GM19240 (cell line): ENCODE measurements around the gene GPRC5B.

Source experiments
- DNase-seq: peaks from one replicate; pipeline ENCODE4 v3.0.0; 2011; ENCODE audit warnings: low spot score; ENCODE audit not compliant: insufficient read length

Gene GPRC5B

GRCh38 chr16:19846436-19846835 is 38.2 kb downstream of the GPRC5B start:
- no peak for DNase-seq

GRCh38 chr16:19844945-19845641 is 39.6 kb downstream of the GPRC5B start:
- DNase-seq: no peak

DNA sequence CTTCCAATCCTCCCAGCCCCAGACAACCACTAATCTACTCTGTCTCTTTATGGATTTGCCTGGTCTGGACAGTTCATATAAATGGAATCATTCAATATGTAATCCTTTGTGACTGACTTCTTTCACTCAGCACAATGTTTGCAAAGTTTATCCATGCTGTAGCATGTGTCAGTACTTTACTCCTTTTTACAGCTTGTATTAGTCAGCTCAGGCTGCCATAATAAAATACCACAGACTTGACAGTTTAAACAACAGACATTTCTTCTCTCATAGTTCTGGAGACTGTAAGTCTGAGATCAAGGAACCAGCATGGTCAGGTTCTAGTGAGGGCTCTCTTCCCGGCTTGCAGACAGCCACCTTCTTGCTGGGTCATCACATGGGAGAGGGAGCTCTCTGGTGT is 41.3 kb downstream of the GPRC5B start:
- DNase-seq: no peak

DNA sequence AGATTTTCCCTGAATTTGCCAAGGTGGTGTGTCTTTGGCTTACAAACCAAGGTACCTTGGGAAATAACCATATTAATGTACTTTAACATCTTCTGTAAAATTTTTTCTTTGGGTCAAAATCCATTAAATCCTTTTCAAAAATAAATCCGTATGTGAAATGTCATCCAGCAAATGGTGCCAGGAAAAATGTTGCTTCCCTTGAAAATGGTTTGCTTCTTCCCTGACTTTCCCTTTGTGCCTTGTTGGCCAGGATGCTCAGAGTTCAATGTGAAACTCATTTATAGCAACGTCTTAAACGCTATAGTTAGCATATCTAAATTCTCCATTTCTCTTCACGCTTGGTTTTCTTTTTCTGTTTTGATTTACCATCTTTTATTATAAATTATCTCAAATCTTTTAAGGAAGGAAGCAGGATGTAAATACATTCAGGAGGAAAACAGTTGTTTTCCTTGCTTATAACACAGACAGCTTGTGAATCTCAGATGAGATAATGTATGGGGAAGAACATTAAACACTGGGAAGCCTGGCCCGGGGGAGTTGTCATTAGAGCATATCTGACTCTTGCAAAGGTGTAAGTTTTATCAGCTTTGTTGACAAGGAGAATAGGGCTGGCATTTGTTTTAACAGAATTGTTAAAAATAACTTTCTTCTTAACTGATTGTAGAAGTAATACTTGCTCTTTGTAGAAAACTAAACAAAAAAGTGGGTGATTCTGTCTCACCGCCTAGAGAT is 42.1 kb downstream of the GPRC5B start:
- no peak for DNase-seq

GRCh38 chr16:19841184-19841583 is 43.5 kb downstream of the GPRC5B start:
- no peak for DNase-seq

GRCh38 chr16:19840524-19841110 is 44.0 kb downstream of the GPRC5B start:
- no peak for DNase-seq

DNA sequence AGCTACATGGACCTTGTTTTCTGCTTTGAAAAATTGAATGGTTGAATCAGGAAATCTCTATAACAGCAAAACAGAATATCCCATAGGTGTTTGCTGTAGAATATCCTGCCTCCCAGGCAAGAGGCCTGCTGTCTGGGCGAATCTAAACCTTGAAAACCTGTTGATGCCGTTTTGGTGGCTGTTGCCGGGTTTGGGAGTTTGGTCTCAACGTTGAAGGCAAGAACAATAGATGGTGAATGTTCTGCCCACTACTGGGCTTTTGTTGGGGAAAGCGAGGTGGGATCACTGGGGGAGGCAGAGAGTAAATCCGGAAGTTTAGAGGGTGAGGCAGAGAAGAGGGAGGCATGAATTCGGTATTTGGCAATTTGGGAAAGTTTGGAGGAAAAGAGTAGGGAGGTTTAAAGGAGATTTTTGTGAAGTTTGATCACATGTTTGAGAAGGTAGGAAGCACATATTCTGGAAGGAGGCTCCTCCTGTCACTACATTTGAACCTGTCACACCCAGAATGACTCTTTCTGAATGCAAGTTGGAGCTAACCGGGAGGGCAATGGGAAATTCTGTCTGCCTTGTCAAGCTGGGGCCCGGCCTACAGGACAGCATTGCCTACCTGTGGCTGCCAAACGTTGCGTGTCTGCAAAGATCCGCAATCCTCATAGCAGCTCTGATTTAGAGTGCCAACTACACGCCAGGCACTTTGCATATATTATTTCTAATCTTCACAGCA is 46.5 kb downstream of the GPRC5B start:
- no peak for DNase-seq

- DNase-seq: no peak
Measured at GRCh38 chr16:19837331-19837980, 47.2 kb downstream of the GPRC5B start.

DNA sequence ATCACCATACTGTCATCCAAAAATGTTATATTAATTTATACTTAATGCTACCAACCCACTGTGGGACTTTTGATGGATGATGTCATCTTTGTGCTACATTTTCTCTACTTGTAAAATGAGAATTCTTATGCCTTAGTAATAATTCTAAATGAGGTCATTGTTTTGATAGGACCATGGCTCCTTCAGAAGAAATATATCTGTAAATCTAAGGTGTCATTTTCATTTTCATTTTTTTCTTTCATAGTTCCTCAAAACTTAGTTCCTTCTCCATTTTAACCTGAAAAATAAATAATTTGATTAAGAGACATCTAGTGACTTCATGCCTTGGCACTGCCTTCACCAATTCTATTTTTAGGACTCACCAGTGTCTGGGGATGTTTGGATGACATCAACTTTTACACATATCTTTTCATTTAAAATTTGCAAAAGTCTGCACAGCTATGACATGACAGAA is 48.7 kb downstream of the GPRC5B start:
- no peak for DNase-seq

DNA sequence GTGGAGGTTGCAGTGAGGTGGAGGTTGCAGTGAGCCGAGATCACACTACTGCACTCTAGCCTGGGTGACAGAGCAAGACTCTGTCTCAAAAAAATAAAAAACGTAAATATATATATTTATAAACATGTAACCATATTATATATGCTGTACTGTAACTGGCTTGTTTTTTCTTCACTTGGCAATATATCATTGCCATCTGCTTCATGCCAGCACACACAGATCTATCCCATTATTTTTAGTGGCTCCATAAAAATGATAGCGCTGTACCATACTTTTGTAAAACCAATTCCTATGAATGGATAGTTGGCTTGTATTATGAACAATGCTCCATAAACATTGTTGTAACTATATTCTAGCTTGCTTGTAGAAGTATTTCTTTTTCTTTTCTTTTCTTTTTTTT is 49.5 kb downstream of the GPRC5B start:
- no peak for DNase-seq

DNA sequence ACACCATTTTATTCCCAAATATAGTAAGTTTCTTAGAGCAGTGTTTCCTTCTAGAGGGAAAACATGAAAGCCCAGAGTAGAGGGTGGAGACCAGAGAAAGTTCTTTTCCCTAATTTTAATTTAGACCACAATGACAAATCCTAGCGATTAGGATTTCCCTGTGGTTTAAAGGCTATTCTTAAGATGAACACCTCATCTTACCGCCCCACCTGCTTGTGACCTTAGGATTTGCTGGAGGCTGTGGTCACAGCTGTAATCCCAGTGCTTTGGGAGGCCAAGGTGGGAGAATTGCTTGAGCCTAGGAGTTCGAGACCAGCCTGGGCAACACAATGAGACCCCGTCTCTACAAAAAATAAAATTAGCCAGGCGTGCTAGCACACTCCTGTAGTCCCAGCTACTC is 51.1 kb downstream of the GPRC5B start:
- DNase-seq: no peak

DNA sequence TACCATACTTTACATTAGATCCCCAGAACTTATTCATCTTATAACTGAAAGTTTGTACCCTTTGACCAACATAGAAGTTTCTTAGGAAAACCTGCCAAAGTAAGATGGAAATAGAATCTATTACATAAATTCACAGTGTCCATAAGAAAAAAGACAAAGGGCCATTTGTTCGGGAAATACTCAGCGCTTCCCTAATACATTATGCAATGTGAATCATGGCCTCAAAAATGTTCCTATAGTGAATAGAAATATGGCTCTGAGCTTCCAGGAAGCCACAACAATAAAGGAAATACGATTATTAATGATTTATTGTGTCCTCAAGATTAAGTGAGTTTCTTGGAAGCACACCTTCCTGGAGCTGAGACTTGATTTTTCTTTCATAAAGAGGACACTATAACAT is 51.5 kb downstream of the GPRC5B start:
- no peak for DNase-seq

GRCh38 chr16:19831678-19832077 is 53.0 kb downstream of the GPRC5B start:
- no peak for DNase-seq

DNA sequence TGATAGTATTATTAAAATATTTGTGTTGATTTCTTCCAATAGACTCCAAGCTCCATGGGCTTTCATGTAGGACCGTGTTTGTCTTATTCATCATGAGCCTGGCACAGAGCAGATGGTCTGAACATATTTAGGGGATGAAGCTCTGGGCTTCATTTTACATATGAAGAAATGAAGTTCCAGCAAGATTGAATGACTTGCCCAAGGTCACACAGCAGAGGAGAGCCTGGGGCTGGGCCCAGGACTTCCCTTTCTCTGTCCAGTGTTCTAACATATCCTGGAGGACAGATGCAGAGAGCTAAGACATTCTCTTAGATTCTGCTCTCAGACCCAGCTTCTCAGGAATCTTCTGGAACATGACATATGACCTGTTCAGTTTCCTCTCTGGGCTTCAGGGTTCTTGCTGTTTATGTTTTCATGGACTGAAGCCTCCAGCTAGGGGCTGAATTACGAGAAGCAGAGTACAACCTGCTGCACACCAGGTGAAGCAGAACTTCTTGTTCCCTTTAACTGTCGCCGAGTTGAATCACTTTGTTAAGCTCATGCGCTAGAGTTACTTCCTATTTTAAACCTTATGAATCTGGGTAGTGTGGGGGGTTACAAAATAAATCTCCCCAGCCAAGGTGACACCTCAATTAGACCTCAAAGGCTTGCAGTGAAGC is 53.6 kb downstream of the GPRC5B start:
- no peak for DNase-seq

DNA sequence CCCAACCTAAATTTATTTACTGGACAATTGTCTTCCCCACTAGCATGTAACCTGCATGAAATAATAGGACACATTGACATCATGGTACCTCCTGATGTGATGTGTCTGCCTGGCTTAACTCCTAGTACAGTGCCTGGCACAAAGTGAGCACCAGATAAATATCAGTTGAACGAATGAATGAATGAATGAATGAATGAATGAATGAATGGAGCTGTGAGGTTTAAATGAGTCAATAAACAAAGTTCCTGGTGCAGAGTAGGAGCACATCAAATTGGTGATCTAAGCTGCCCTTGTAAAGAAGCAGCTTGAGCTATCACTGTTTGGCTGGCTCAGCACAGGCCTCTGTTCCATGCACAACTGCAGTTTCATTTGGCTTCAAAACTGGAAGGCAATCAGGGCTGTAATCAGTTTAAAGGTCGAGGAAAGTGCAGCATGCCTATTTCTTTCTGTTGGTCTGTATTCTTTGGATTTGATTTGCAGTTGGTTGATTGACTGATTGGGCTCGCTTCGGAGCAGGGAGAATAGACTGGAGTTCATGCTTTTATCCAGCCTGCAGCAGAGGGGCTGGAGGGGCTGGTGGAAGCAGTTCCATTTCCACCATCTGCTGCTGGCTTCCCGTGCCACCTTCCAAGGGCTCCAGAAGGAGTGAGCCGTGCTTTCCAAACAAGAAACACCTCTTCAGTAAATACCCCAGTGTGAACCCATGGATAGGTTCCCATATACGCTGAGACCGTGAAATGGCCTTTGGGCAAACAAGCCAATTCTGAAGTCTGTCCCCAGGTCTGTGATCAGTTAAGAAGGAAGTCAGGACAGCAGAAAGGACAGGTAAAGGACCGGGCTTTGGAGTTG is 54.6 kb downstream of the GPRC5B start:
- no peak for DNase-seq

- DNase-seq: no peak
Measured at GRCh38 chr16:19824216-19824615, 60.4 kb downstream of the GPRC5B start.

GRCh38 chr16:19823322-19823721 is 61.3 kb downstream of the GPRC5B start:
- no peak for DNase-seq

GRCh38 chr16:19822533-19822932 is 62.1 kb downstream of the GPRC5B start:
- DNase-seq: no peak

DNA sequence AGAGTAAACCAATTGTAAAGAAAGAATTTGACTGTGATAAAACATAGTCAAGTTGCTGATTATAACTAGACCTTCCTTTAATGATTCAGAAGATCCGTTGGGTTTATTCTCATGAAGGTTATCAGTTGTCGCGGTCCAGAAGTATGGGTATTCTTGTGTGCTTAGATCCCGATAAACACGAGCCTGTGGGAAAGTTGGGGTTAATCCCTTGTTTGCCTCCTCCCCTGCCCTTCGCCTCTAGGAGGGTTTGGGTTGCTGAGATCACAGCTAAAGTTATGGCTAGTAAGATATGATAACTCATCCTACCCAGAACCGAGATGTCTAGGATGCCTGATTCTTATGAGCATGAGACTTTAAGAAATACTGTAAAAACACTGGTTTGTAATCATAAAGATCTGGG is 66.8 kb downstream of the GPRC5B start:
- no peak for DNase-seq

- DNase-seq: no peak
Measured at GRCh38 chr16:19817122-19817521, 67.5 kb downstream of the GPRC5B start.
